Thoracic aorta (tissue), 2 donors: ENCODE results near the gene KRTAP10-2. TPM values are rescaled to one million over a fixed set of nuclear protein-coding genes. Genes with fewer than 3 reads are reported as not detected.

Source experiments
- ATAC-seq: fragments of 150-250 bp; one replicate; pipeline ENCODE4 v1.8.0; 2017; ENCODE audit warnings: low read depth; ENCODE audit not compliant: insufficient number of reproducible peaks, low FRiP score
- DNase-seq: peaks from one replicate; pipeline ENCODE4 v3.0.0-alpha.2; 2020; ENCODE audit warnings: low spot score
- H3K27ac ChIP-seq, 2 donors: fragments of 200-600 bp; sonication (generic); 1 replicate in 1 of 2; 2 replicates in 1 of 2; pipeline ENCODE4 v1.5.1; 2016; ENCODE audit warnings: mild to moderate bottlenecking in 2 of 2, moderate library complexity in 2 of 2
- H3K27me3 ChIP-seq: fragments of 200-600 bp; sonication (generic); replicated peaks from 2 replicates; pipeline ENCODE4 v1.6.0; 2016; ENCODE audit warnings: mild to moderate bottlenecking; ENCODE audit not compliant: insufficient read depth
- H3K36me3 ChIP-seq: fragments of 200-600 bp; sonication (generic); one replicate; pipeline ENCODE4 v1.5.1; 2016
- H3K4me1 ChIP-seq, 2 donors: fragments of 200-600 bp; sonication (generic); 1 replicate in 1 of 2; 2 replicates in 1 of 2; pipeline versions ENCODE4 v1.5.1 to v1.6.0; 2016; ENCODE audit warnings: low read depth in 2 of 2, mild to moderate bottlenecking in 1 of 2; ENCODE audit not compliant: control insufficient read depth in 1 of 2
- H3K4me3 ChIP-seq: fragments of 200-600 bp; sonication (generic); 2 replicates; pipeline ENCODE4 v1.5.1; 2016; ENCODE audit warnings: mild to moderate bottlenecking
- H3K9me3 ChIP-seq: fragments of 200-600 bp; sonication (generic); 2 replicates; pipeline ENCODE4 v1.5.1; 2016
- CTCF ChIP-seq: fragments of 200-600 bp; sonication (generic); IDR thresholded peaks from one replicate; pipeline ENCODE4 v1.5.1; 2019; ENCODE audit warnings: antibody characterized with exemption
- total RNA-seq, 2 donors: library from RNA; depleted of rRNA; stranded (reverse); fragments of >200 nt; gene quantifications; one replicate each; pipeline versions ENCODE4 v1.1.0 to v1.2.3, GENCODE V29; 2016

KRTAP10-2 gene
- total RNA-seq, 2 donors from 2014 or later: not detected

- no peaks in the 10 kb centered on the region for H3K9me3 ChIP-seq
- no peaks in the 10 kb centered on the region for H3K27me3 ChIP-seq
- no peak overlapping the region for H3K4me3 ChIP-seq
- TF ChIP-seq CTCF: no peak
- no peak for DNase-seq
- no peak overlapping the region for H3K27ac ChIP-seq
- no peaks in the 10 kb centered on the region for H3K36me3 ChIP-seq
- ATAC-seq: no peak
- H3K4me1 ChIP-seq: no peaks in the 10 kb centered on the region
These were observed 26.6 kb downstream of the KRTAP10-2 start for GRCh38 chr21:44524414-44525371.

- no peaks in the 10 kb centered on the region for H3K4me1 ChIP-seq
- no peak for TF ChIP-seq CTCF
- DNase-seq: no peak
These were observed 27.5 kb downstream of the KRTAP10-2 start for GRCh38 chr21:44523567-44524413.

GRCh38 chr21:44522753-44523204, 28.5 kb downstream of the KRTAP10-2 start:
- no peaks in the 10 kb centered on the region for H3K27me3 ChIP-seq
- H3K4me3 ChIP-seq: no peak overlapping the region
- DNase-seq (no peak), ATAC-seq (no peak)
- no peak overlapping the region for H3K27ac ChIP-seq
- H3K36me3 ChIP-seq: no peaks in the 10 kb centered on the region
- H3K4me1 ChIP-seq: no peaks in the 10 kb centered on the region
- no peak for TF ChIP-seq CTCF
- no peaks in the 10 kb centered on the region for H3K9me3 ChIP-seq

More at GRCh38 chr21:44523567-44524413, 27.5 kb downstream of the KRTAP10-2 start:
- Histone ChIP-seq H3K9me3 (no peaks in the 10 kb centered on the region), H3K36me3 (no peaks in the 10 kb centered on the region), H3K4me3 (no peak overlapping the region), H3K27ac (no peak overlapping the region), H3K27me3 (no peaks in the 10 kb centered on the region)
- no peak for ATAC-seq

GRCh38 chr21:44521928-44522752, 29.2 kb downstream of the KRTAP10-2 start:
- no peaks in the 10 kb centered on the region for H3K27me3 ChIP-seq
- H3K27ac ChIP-seq: no peak overlapping the region
- H3K9me3 ChIP-seq: no peaks in the 10 kb centered on the region
- TF ChIP-seq CTCF: no peak
- DNase-seq (no peak), ATAC-seq (no peak)
- H3K36me3 ChIP-seq: no peaks in the 10 kb centered on the region
- H3K4me3 ChIP-seq: no peak overlapping the region
- H3K4me1 ChIP-seq: no peaks in the 10 kb centered on the region
